Small intestine (tissue), 7 donors: ENCODE results near the gene GADD45G. TPM values are rescaled to one million over a fixed set of nuclear protein-coding genes. Genes with fewer than 3 reads are reported as not detected.

Experiments
- DNase-seq, 2 donors: peaks; one replicate each; pipeline versions ENCODE4 v3.0.0 to v3.0.0-alpha.2; 2013
- FAIRE-seq: peaks from 2 replicates; lab custom pipeline; 2012; peaks lifted over from hg19 to GRCh38; lab: Jason Lieb, UNC
- H3K27ac ChIP-seq, 3 donors: one replicate each; pipeline ENCODE4 v1.5.1; 2013; ENCODE audit warnings: low read length in 2 of 3, mild to moderate bottlenecking in 2 of 3, control low read depth in 1 of 3, inconsistent platforms in 1 of 3, low read depth in 1 of 3, moderate library complexity in 1 of 3
- H3K27me3 ChIP-seq, 3 donors: one replicate each; pipeline ENCODE4 v1.6.1; 2013; ENCODE audit warnings: low read length in 3 of 3, inconsistent platforms in 1 of 3; ENCODE audit not compliant: control insufficient read depth in 3 of 3, insufficient read depth in 3 of 3
- H3K36me3 ChIP-seq, 3 donors: one replicate each; pipeline ENCODE4 v1.6.1; 2013; ENCODE audit warnings: low read length in 3 of 3, inconsistent platforms in 1 of 3, low read depth in 1 of 3, mild to moderate bottlenecking in 1 of 3, moderate library complexity in 1 of 3; ENCODE audit not compliant: control insufficient read depth in 3 of 3, insufficient read depth in 2 of 3
- H3K4me1 ChIP-seq, 3 donors: one replicate each; pipeline ENCODE4 v1.6.1; 2013; ENCODE audit warnings: low read length in 2 of 3, inconsistent platforms in 1 of 3, low read depth in 1 of 3, mild to moderate bottlenecking in 1 of 3, moderate library complexity in 1 of 3; ENCODE audit not compliant: control insufficient read depth in 3 of 3, insufficient read depth in 2 of 3
- H3K4me3 ChIP-seq, 3 donors: one replicate each; pipeline ENCODE4 v1.5.1; 2013; ENCODE audit warnings: low read length in 3 of 3, control low read depth in 1 of 3, inconsistent platforms in 1 of 3, low read depth in 1 of 3, mild to moderate bottlenecking in 1 of 3, moderate library complexity in 1 of 3
- H3K9me3 ChIP-seq, 2 donors: one replicate each; pipeline ENCODE4 v1.6.1; 2013; ENCODE audit warnings: low read depth in 1 of 2, low read length in 1 of 2; ENCODE audit not compliant: control insufficient read depth in 2 of 2, insufficient read depth in 1 of 2
- WGBS, 3 donors: extraction: QIAGEN DNeasy Blood & Tissue Kit; methylation state at CpG; one replicate each; pipeline ENCODE4 v1.1.7; 2013; 5-methylcytosine and 5-hydroxymethylcytosine counted together
- polyA plus RNA-seq, 4 donors: library from polyadenylated mRNA; stranded (reverse) in 3 of 4; unstranded in 1 of 4; fragments of 200-250 nt in 3 of 4; fragments of 120-200 nt in 1 of 4; gene quantifications; one replicate each; pipeline versions ENCODE4 v1.2.1 to v1.2.3, GENCODE V29; 2013
- donor health status: healthy with polysubstance abuse.
- donor health status: control.
- donor health status: control.
- donor health status: Bipolar disorder and iron deficiency.
- donor health status: healthy.

The GADD45G gene
- polyA plus RNA-seq, 4 donors: 13.7 to 25.4 (median 23.6) TPM

- no peaks in the 10 kb centered on the region for H3K27me3 ChIP-seq
- H3K36me3 ChIP-seq: no peaks in the 10 kb centered on the region
- DNase-seq: peak in 1 of 2 donors; percentile 14
- H3K27ac ChIP-seq: no peak overlapping the region
- 48 to 66% (median 51%) methylated on average over 7 of the region's 7 CpGs for WGBS, 3 donors
- no peaks in the 10 kb centered on the region for H3K9me3 ChIP-seq
- no peaks in the 10 kb centered on the region for H3K4me1 ChIP-seq
- no peak for FAIRE-seq
- no peak overlapping the region for H3K4me3 ChIP-seq
These were observed 30.4 kb downstream of the GADD45G start for GRCh38 chr9:89634995-89635742.

GRCh38 chr9:89635816-89636215 lies 31.0 kb downstream of the GADD45G start:
- Histone ChIP-seq H3K4me3 (no peak overlapping the region), H3K4me1 (no peaks in the 10 kb centered on the region), H3K27me3 (no peaks in the 10 kb centered on the region), H3K9me3 (no peaks in the 10 kb centered on the region), H3K27ac (no peak overlapping the region), H3K36me3 (no peaks in the 10 kb centered on the region)
- WGBS, 3 donors: 29 to 79% (median 41%) methylated on average over 5 of the region's 5 CpGs
- FAIRE-seq (no peak), DNase-seq (no peak)

- no peaks in the 10 kb centered on the region for H3K9me3 ChIP-seq
- no peaks in the 10 kb centered on the region for H3K4me1 ChIP-seq
- DNase-seq (no peak), FAIRE-seq (no peak)
- H3K4me3 ChIP-seq: no peak overlapping the region
- no peak overlapping the region for H3K27ac ChIP-seq
- no peaks in the 10 kb centered on the region for H3K27me3 ChIP-seq
- H3K36me3 ChIP-seq: no peaks in the 10 kb centered on the region
- WGBS, 3 donors: 76 to 90% (median 80%) methylated on average over 6 of the region's 6 CpGs
These were observed 33.0 kb downstream of the GADD45G start for GRCh38 chr9:89637787-89638186.

GRCh38 chr9:89638359-89638758 lies 33.5 kb downstream of the GADD45G start:
- H3K36me3 ChIP-seq: no peaks in the 10 kb centered on the region
- no peaks in the 10 kb centered on the region for H3K9me3 ChIP-seq
- H3K27me3 ChIP-seq: no peaks in the 10 kb centered on the region
- H3K4me3 ChIP-seq: no peak overlapping the region
- DNase-seq (no peak), FAIRE-seq (no peak)
- H3K4me1 ChIP-seq: no peaks in the 10 kb centered on the region
- no peak overlapping the region for H3K27ac ChIP-seq
- 61 to 73% (median 72%) methylated on average over 5 of the region's 5 CpGs for WGBS, 3 donors

GRCh38 chr9:89638893-89639292 lies 34.1 kb downstream of the GADD45G start:
- H3K27ac ChIP-seq: no peak overlapping the region
- H3K36me3 ChIP-seq: no peaks in the 10 kb centered on the region
- H3K27me3 ChIP-seq: no peaks in the 10 kb centered on the region
- 88 to 92% (median 90%) methylated on average over 5 of the region's 5 CpGs for WGBS, 3 donors
- H3K9me3 ChIP-seq: no peaks in the 10 kb centered on the region
- DNase-seq (no peak), FAIRE-seq (no peak)
- H3K4me1 ChIP-seq: no peaks in the 10 kb centered on the region
- no peak overlapping the region for H3K4me3 ChIP-seq

- no peaks in the 10 kb centered on the region for H3K36me3 ChIP-seq
- no peaks in the 10 kb centered on the region for H3K9me3 ChIP-seq
- no peak overlapping the region for H3K27ac ChIP-seq
- DNase-seq (no peak), FAIRE-seq (no peak)
- 70 to 84% (median 71%) methylated on average over 13 of the region's 13 CpGs for WGBS, 3 donors
- H3K4me1 ChIP-seq: no peaks in the 10 kb centered on the region
- no peak overlapping the region for H3K4me3 ChIP-seq
- no peaks in the 10 kb centered on the region for H3K27me3 ChIP-seq
These were observed 34.6 kb downstream of the GADD45G start for GRCh38 chr9:89639367-89639795.

- no peak for DNase-seq
- 86 to 91% (median 88%) methylated on average over 4 to 5 of the region's 5 CpGs for WGBS, 3 donors
- no peak overlapping the region for H3K4me3 ChIP-seq
- no peaks in the 10 kb centered on the region for H3K4me1 ChIP-seq
- no peak overlapping the region for H3K27ac ChIP-seq
- no peaks in the 10 kb centered on the region for H3K36me3 ChIP-seq
- no peaks in the 10 kb centered on the region for H3K27me3 ChIP-seq
- FAIRE-seq: no peak
- no peaks in the 10 kb centered on the region for H3K9me3 ChIP-seq
These were observed 35.1 kb downstream of the GADD45G start for GRCh38 chr9:89639961-89640360.

- no peak overlapping the region for H3K4me3 ChIP-seq
- no peaks in the 10 kb centered on the region for H3K36me3 ChIP-seq
- H3K27me3 ChIP-seq: no peaks in the 10 kb centered on the region
- 77 to 91% (median 89%) methylated on average over 11 of the region's 11 CpGs for WGBS, 3 donors
- H3K9me3 ChIP-seq: no peaks in the 10 kb centered on the region
- DNase-seq (no peak), FAIRE-seq (no peak)
- no peak overlapping the region for H3K27ac ChIP-seq
- no peaks in the 10 kb centered on the region for H3K4me1 ChIP-seq
These were observed 35.5 kb downstream of the GADD45G start for GRCh38 chr9:89640361-89640760.

- no peak overlapping the region for H3K4me3 ChIP-seq
- H3K4me1 ChIP-seq: no peaks in the 10 kb centered on the region
- no peaks in the 10 kb centered on the region for H3K36me3 ChIP-seq
- 88 to 89% (median 88%) methylated on average over 8 of the region's 8 CpGs for WGBS, 3 donors
- H3K27ac ChIP-seq: no peak overlapping the region
- FAIRE-seq (no peak), DNase-seq (no peak)
- H3K9me3 ChIP-seq: no peaks in the 10 kb centered on the region
- no peaks in the 10 kb centered on the region for H3K27me3 ChIP-seq
These were observed 36.0 kb downstream of the GADD45G start for GRCh38 chr9:89640801-89641200.
